HepG2 (cell line): ENCODE measurements around the gene ZNF211. TPM values are rescaled to one million over a fixed set of nuclear protein-coding genes. Genes with fewer than 3 reads are reported as not detected.
A peak's percentile ranks its signal among the peaks of the same experiment; 100 is the strongest.

Source experiments
- ATAC-seq: fragments of 200-7000 bp; cut with Tn5 transposase; 3 replicates; pipeline ENCODE4 v1.9.1; 2020; ENCODE audit warnings: mild to moderate bottlenecking, moderate library complexity
- BruUV-seq: library from RNA; stranded (reverse); fragments of 400-500 nt; replicated peaks from 2 replicates; lab custom pipeline; 2021; lab: Mats Ljungman, UMichigan
- CTCF ChIA-PET: fragments of 300-600 bp; formaldehyde crosslinking; extraction: SDS; loops from one replicate; lab custom pipeline; 2021; ENCODE audit warnings: low total read pairs, inconsistent platforms, low intra/inter-chr PET ratio; lab: Yijun Ruan, JAX
- POLR2A ChIA-PET: fragments of 350-600 bp; sonication (Branson Sonifier 250); formaldehyde crosslinking; loops from one replicate; lab custom pipeline; 2020; ENCODE audit warnings: antibody characterized with exemption, inconsistent platforms; lab: Yijun Ruan, JAX
- DNase-seq: peaks from one replicate; pipeline ENCODE4 v3.0.0-alpha.2; 2015; ENCODE audit warnings: low spot score
- FAIRE-seq: peaks from 3 replicates; lab custom pipeline; 2011; peaks lifted over from hg19 to GRCh38; lab: Jason Lieb, UNC
- H2AFZ ChIP-seq: one replicate; pipeline ENCODE4 v1.6.1; 2011; ENCODE audit warnings: low read length, inconsistent platforms
- H3K27ac ChIP-seq: fragments of 300-600 bp; 3 replicates; pipeline ENCODE4 v1.8.0; 2011; ENCODE audit warnings: mixed run types, mild to moderate bottlenecking, mixed read lengths, low read length, inconsistent platforms; ENCODE audit not compliant: insufficient read depth; ENCODE audit errors: extremely low read length
- H3K27me3 ChIP-seq, 2 experiments: fragments of 200-600 bp in 1 of 2; 2 replicates in 1 of 2; 3 replicates in 1 of 2; pipeline versions ENCODE4 v1.6.0 to v1.8.0; 2011; ENCODE audit warnings: low read length in 2 of 2, mild to moderate bottlenecking in 2 of 2, moderate library complexity in 2 of 2, inconsistent platforms in 1 of 2; ENCODE audit not compliant: insufficient read depth in 2 of 2, control insufficient read depth in 1 of 2
- H3K36me3 ChIP-seq, 2 experiments: fragments of 200-600 bp in 1 of 2; replicated peaks in 1 of 2; 2 replicates in 1 of 2; 3 replicates in 1 of 2; pipeline versions ENCODE4 v1.5.1 to v1.8.0; 2011; ENCODE audit warnings: low read length in 2 of 2, inconsistent platforms in 1 of 2; ENCODE audit not compliant: insufficient read depth in 2 of 2, control insufficient read depth in 1 of 2
- H3K4me1 ChIP-seq: 2 replicates; pipeline ENCODE4 v1.5.1; 2012; ENCODE audit warnings: low read length, inconsistent platforms; ENCODE audit not compliant: insufficient read depth
- H3K4me2 ChIP-seq: 2 replicates; pipeline ENCODE4 v1.6.0; 2011; ENCODE audit warnings: low read depth, low read length, inconsistent platforms
- H3K4me3 ChIP-seq, 3 experiments: fragments of 200-600 bp in 1 of 3; sonication (generic), shearing (Covaris generic) in 1 of 3; replicated peaks in 1 of 3; 2 replicates each; pipeline ENCODE4 v1.5.1; 2011 to 2016; ENCODE audit warnings: low read length in 3 of 3, inconsistent platforms in 2 of 3, low read depth in 2 of 3, mild to moderate bottlenecking in 2 of 3, control low read depth in 1 of 3, mixed read lengths in 1 of 3; ENCODE audit not compliant: insufficient read depth in 1 of 3
- H3K79me2 ChIP-seq: one replicate; pipeline ENCODE4 v1.6.1; 2011; ENCODE audit warnings: low read length, inconsistent platforms; ENCODE audit not compliant: insufficient read depth
- H3K9ac ChIP-seq: 2 replicates; pipeline ENCODE4 v1.6.0; 2011; ENCODE audit warnings: mild to moderate bottlenecking, low read depth, low read length, inconsistent platforms; ENCODE audit not compliant: insufficient read depth
- H3K9me3 ChIP-seq: 2 replicates; pipeline ENCODE4 v1.5.1; 2012; ENCODE audit warnings: mild to moderate bottlenecking, low read length
- H4K20me1 ChIP-seq: 2 replicates; pipeline ENCODE4 v1.6.0; 2011; ENCODE audit warnings: inconsistent platforms, mild to moderate bottlenecking, low read length, moderate library complexity; ENCODE audit not compliant: insufficient read depth
- CTCF ChIP-seq: sonication (generic); formaldehyde crosslinking; IDR thresholded peaks from 2 replicates; pipeline ENCODE4 v1.5.0; 2020; ENCODE audit warnings: mild to moderate bottlenecking, missing genetic modification reagents, moderate library complexity
- GTF2F1 ChIP-seq: fragments of 150-350 bp; IDR thresholded peaks from 2 replicates; pipeline ENCODE4 v1.6.1; 2014; ENCODE audit warnings: low read length
- HBP1 ChIP-seq: IDR thresholded peaks from 2 replicates; pipeline ENCODE4 v1.6.1; 2016; ENCODE audit warnings: low read depth, control low read depth
- HMGXB4 ChIP-seq, 2 experiments: sonication (generic) in 1 of 2; formaldehyde crosslinking in 1 of 2; IDR thresholded peaks; 2 replicates each; pipeline versions ENCODE4 v1.4.0 to v1.6.1; 2018 to 2020; ENCODE audit warnings: missing genetic modification reagents in 2 of 2, borderline replicate concordance in 1 of 2, low read depth in 1 of 2, mild to moderate bottlenecking in 1 of 2, missing biosample characterization in 1 of 2
- RXRB ChIP-seq: IDR thresholded peaks from 2 replicates; pipeline ENCODE4 v1.6.1; 2016; ENCODE audit warnings: borderline replicate concordance, missing genetic modification reagents, missing compliant biosample characterization
- SMAD1 ChIP-seq: sonication (generic); formaldehyde crosslinking; IDR thresholded peaks from 2 replicates; pipeline ENCODE4 v1.4.0; 2020; ENCODE audit warnings: missing genetic modification reagents, low read depth, mild to moderate bottlenecking, borderline replicate concordance
- ZNF331 ChIP-seq: sonication (generic); formaldehyde crosslinking; IDR thresholded peaks from 2 replicates; pipeline ENCODE4 v1.4.0; 2020; ENCODE audit warnings: missing genetic modification reagents
- ZSCAN30 ChIP-seq: sonication (generic); formaldehyde crosslinking; IDR thresholded peaks from 2 replicates; pipeline ENCODE4 v1.5.0; 2020; ENCODE audit warnings: mild to moderate bottlenecking, missing genetic modification reagents
- WGBS: methylation state at CpG from one replicate; pipeline ENCODE4 v1.1.6; 2017; ENCODE audit warnings: low lambda C conversion rate; 5-methylcytosine and 5-hydroxymethylcytosine counted together
- in situ Hi-C: cut with HindIII; loops from 2 replicates; pipeline ENCODE4 v1.10.0; 2017; ENCODE audit warnings: low pct_unique_long_range_greater_than_20kb; ENCODE audit not compliant: extremely low pct_ligation_motif_present
- intact Hi-C: fragments of 100-400 bp; cut with micrococcal nuclease; formaldehyde crosslinking; loops from one replicate; pipeline ENCODE4 v1.10.0; 2022; ENCODE audit not compliant: unreplicated experiment
- polyA plus RNA-seq, 8 experiments: library from polyadenylated mRNA; depleted of rRNA in 3 of 8; stranded (reverse) in 7 of 8; unstranded in 1 of 8; fragments of >200 nt; fragmentation: Illumina TruSeq in 4 of 8; extraction: Trizol in 4 of 8; gene quantifications; 2 replicates each; pipeline versions ENCODE4 v1.2.1 to v1.2.3, GENCODE V29; 2011 to 2016; ENCODE audit warnings: low read depth in 4 of 8, missing spikeins in 1 of 8, mixed read lengths in 1 of 8; ENCODE audit not compliant: insufficient read depth in 1 of 8
- total RNA-seq, 5 experiments: library from RNA; depleted of rRNA; stranded (reverse); fragments of >200 nt; fragmentation: Illumina TruSeq; extraction: Trizol; gene quantifications; 2 replicates each; pipeline ENCODE4 v1.2.3, GENCODE V29; 2016; ENCODE audit warnings: low read depth in 1 of 5

Gene ZNF211
- total and polyA plus RNA-seq, 2 of the 13 experiments (the other 11 are each of a cell fraction or from before 2014, with no cell fraction given): 9.9 to 11.2 TPM

GRCh38 chr19:57651654-57651996 is 18.7 kb downstream of the ZNF211 start (continued):
- TF ChIP-seq ZSCAN30: 0 out of 2 replicates have a peak, but pooled peaks have one; percentile 24
- no peak for TF ChIP-seq HBP1 (CRISPR knock-in tag)
- TF ChIP-seq CTCF: peak; percentile 55
- TF ChIP-seq RXRB (CRISPR knock-in tag): 0 out of 2 replicates have a peak, but pooled peaks have one; percentile 2
- TF ChIP-seq SMAD1 (CRISPR knock-in tag): no peak
- TF ChIP-seq HMGXB4 (CRISPR knock-in tag; IDR thresholded peaks at IDR 0.05; ENCODE audit: borderline replicate concordance in 1 of 2, low read depth in 1 of 2): peak; percentile 30 to 55; a peak in 2 of 4 replicates

- no peak overlapping the region for H3K9ac ChIP-seq
- WGBS: 76% methylated on average over 2 of the region's 2 CpGs
- no peaks in the 10 kb centered on the region for H3K36me3 ChIP-seq
- no peaks in the 10 kb centered on the region for H3K27me3 ChIP-seq
- H3K4me2 ChIP-seq: no peak overlapping the region
- CTCF ChIA-PET: no interaction called here
- ATAC-seq: no peak
- H4K20me1 ChIP-seq: no peaks in the 10 kb centered on the region
- H3K79me2 ChIP-seq: no peaks in the 10 kb centered on the region
- intact Hi-C loops: no loop called here
- no peak overlapping the region for H3K27ac ChIP-seq
- peaks cover 43% of the 10 kb centered on the region for H3K4me1 ChIP-seq
- no peak for FAIRE-seq
- no TSS peak for BruUV-seq
- H3K9me3 ChIP-seq: 0 out of 2 replicates have a peak, but pooled peaks cover 8% of the 10 kb centered on the region
- no peak overlapping the region for H3K4me3 ChIP-seq
- H2AFZ ChIP-seq: no peak overlapping the region
- in situ Hi-C loops: no loop called here
- DNase-seq: no peak
- POLR2A ChIA-PET: no interaction called here
- TF ChIP-seq ZNF331: peak; percentile 99
- no peak for TF ChIP-seq GTF2F1
These were observed 20.7 kb downstream of the ZNF211 start for GRCh38 chr19:57653689-57654088.
